ENCODE results near the gene USH2A.

GRCh38 chr1:215635827-215636226 is 787.4 kb downstream of the USH2A start:
- TF ChIP-seq POLR2A (IDR thresholded peaks at IDR 0.05; ENCODE audit: low read length) (no peak), KDM1A (IDR thresholded peaks at IDR 0.05; ENCODE audit: low read depth) (no peak), HDAC2 (IDR thresholded peaks at IDR 0.05) (no peak), CTCF (IDR thresholded peaks at IDR 0.05) (no peak), REST (IDR thresholded peaks at IDR 0.05) (no peak), EP300 (IDR thresholded peaks at IDR 0.05) (no peak), RCOR1 (IDR thresholded peaks at IDR 0.05; ENCODE audit: low read depth, low read length) (no peak), ESRRA (IDR thresholded peaks at IDR 0.05; ENCODE audit: borderline replicate concordance, low read length) (no peak)
